Measurements from ENCODE around the gene C9.

DNA sequence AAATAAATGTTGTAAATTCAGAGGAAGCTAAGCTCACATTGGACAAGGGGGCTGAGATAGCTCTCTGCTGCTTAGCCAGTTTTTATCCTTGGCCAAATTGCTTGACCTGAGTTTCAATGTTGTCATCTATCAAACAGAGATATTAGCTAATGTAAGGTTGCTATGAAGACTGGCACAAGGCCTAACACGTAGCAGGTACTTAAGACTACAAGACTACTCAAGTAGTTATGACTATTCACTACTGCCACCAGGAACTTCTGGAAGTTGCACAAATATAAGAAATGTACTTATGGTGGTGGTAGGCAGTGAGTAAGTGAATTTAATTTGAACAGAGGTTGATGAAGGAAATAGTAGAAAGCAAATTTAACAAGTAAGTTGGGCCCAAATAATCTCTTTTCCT is 127.6 kb downstream of the C9 start:
- TF ChIP-seq, protein P1, sequence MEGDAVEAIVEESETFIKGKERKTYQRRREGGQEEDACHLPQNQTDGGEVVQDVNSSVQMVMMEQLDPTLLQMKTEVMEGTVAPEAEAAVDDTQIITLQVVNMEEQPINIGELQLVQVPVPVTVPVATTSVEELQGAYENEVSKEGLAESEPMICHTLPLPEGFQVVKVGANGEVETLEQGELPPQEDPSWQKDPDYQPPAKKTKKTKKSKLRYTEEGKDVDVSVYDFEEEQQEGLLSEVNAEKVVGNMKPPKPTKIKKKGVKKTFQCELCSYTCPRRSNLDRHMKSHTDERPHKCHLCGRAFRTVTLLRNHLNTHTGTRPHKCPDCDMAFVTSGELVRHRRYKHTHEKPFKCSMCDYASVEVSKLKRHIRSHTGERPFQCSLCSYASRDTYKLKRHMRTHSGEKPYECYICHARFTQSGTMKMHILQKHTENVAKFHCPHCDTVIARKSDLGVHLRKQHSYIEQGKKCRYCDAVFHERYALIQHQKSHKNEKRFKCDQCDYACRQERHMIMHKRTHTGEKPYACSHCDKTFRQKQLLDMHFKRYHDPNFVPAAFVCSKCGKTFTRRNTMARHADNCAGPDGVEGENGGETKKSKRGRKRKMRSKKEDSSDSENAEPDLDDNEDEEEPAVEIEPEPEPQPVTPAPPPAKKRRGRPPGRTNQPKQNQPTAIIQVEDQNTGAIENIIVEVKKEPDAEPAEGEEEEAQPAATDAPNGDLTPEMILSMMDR (conservative IDR thresholded peaks at IDR 0.05; ENCODE audit: low read depth in 2 of 2) = no peak
- no peak for TF ChIP-seq EZH2 (IDR thresholded peaks at IDR 0.05; ENCODE audit: low read depth, unreplicated experiment)
- no peak for TF ChIP-seq POLR2AphosphoS5 (IDR thresholded peaks at IDR 0.05; ENCODE audit: low read depth)
- TF ChIP-seq, protein P2, sequence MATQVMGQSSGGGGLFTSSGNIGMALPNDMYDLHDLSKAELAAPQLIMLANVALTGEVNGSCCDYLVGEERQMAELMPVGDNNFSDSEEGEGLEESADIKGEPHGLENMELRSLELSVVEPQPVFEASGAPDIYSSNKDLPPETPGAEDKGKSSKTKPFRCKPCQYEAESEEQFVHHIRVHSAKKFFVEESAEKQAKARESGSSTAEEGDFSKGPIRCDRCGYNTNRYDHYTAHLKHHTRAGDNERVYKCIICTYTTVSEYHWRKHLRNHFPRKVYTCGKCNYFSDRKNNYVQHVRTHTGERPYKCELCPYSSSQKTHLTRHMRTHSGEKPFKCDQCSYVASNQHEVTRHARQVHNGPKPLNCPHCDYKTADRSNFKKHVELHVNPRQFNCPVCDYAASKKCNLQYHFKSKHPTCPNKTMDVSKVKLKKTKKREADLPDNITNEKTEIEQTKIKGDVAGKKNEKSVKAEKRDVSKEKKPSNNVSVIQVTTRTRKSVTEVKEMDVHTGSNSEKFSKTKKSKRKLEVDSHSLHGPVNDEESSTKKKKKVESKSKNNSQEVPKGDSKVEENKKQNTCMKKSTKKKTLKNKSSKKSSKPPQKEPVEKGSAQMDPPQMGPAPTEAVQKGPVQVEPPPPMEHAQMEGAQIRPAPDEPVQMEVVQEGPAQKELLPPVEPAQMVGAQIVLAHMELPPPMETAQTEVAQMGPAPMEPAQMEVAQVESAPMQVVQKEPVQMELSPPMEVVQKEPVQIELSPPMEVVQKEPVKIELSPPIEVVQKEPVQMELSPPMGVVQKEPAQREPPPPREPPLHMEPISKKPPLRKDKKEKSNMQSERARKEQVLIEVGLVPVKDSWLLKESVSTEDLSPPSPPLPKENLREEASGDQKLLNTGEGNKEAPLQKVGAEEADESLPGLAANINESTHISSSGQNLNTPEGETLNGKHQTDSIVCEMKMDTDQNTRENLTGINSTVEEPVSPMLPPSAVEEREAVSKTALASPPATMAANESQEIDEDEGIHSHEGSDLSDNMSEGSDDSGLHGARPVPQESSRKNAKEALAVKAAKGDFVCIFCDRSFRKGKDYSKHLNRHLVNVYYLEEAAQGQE (IDR thresholded peaks at IDR 0.05; ENCODE audit: unreplicated experiment) = no peak
- no peak for TF ChIP-seq EZH2phosphoT487 (IDR thresholded peaks at IDR 0.05; ENCODE audit: unreplicated experiment)
- TF ChIP-seq JUNB (IDR thresholded peaks at IDR 0.05; ENCODE audit: unreplicated experiment) = no peak

Data from GM23338 (cell line).